NT2/D1 (cell line): ENCODE data around the gene RPN2.

ENCODE experiments used
- SUZ12 ChIP-seq: IDR thresholded peaks from 2 replicates; pipeline ENCODE4 v1.6.1; 2011; ENCODE audit not compliant: insufficient read length, insufficient read depth; ENCODE audit errors: extremely low read depth
- YY1 ChIP-seq: IDR thresholded peaks from 2 replicates; pipeline ENCODE4 v1.6.1; 2011; ENCODE audit not compliant: insufficient read length, insufficient read depth

DNA sequence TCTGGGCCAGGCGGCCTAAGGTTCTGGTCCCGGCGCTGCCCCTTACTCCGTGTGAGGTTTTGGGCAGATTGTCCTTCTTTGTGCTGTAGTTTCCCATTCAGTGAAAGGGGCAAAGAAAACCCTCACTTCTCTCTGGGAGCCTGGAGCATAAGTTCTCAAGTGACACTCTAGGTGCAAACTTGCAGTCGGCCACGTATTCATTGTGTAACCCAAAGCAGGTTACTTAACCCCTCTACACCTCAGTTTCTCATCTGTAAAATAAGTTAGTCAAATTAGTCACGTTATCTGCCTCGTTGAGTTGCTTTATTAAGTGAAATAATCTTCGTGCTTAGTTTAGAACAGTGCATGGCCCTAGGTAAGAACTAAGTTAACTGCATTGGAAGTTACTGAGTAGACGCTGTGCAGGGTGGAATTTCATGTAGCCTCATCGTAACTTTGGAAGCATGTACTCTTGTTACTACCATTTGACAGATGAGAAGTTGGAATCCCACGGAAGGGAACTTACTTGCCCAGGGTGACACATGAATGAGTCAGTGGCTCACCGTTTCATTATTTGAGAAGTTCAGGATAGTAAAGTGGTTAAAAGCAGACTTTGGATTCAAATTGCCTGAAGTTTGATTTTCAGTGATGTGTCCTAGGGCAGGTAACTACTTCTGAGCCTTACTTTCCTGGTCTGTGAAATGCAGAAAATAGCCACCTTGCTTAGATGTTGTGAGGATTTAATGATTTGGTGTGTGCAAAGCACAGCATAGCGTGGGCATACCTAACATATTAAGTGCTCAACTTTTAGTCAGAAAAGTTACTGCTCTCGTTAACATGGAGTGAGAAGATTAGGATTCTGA lies 774 bp downstream of the RPN2 start:
- TF ChIP-seq YY1 (no peak), SUZ12 (no peak)
